ENCODE results near the gene TNS3. TPM values are rescaled to one million over a fixed set of nuclear protein-coding genes. Genes with fewer than 3 reads are reported as not detected.

Gene TNS3
- total RNA-seq, 4 donors from 2014 or later: 27.2 to 110 (median 47.5) TPM

DNA sequence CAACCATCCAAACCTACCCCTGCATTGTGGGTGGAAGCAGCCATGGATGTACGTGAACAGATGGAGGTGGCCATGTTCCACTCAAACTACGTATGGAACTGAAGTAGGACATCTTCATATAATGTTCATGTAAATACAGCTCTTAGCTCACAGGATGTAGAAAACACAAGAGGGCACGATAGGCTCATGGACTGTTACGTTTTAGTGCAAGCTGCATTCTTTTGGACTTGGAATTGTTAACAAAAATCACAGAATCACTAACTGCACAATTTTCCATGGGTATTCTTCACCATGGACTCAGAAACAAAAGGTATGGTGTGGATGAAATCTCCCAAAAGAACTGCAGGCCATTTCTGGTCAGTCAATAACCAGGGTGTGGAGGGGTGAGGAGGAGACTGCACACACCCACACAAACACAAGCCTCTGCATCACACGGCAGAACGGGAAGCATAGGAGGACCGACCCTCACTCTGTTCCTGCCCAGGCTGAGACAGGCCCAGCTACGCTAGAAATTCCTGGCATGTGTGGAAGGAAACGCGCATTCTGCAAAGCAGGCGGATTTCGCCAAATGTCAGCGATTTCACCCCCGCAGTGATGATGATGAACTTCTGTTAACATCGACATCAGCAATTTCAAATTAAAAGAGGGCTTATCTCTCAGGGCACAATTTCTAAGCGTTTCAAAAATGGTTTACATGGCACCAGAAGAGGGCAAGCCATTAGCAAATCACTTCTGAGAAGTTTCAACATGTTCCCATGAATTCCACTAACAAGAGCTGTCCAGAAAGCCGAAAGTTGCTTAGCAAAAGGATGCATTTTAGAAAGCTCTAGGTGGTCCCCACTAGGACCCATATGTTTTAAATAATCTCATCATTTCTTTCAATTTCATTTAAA is 149.0 kb downstream of the TNS3 start:
- Histone ChIP-seq H3K36me3 (no peaks in the 10 kb centered on the region), H3K4me1 (no peaks in the 10 kb centered on the region), H3K4me3 (no peak overlapping the region), H3K9me3 (no peaks in the 10 kb centered on the region), H3K27ac (peak overlapping the region in 1 of 2 donors; percentile 24), H3K27me3 (no peaks in the 10 kb centered on the region)
- no peak for DNase-seq
- intact Hi-C loops (cut with DNase I; ENCODE audit: low total_unique reads): no loop called here
- TF ChIP-seq POLR2A (IDR thresholded peaks at IDR 0.05): no peak
- TF ChIP-seq, protein P1, sequence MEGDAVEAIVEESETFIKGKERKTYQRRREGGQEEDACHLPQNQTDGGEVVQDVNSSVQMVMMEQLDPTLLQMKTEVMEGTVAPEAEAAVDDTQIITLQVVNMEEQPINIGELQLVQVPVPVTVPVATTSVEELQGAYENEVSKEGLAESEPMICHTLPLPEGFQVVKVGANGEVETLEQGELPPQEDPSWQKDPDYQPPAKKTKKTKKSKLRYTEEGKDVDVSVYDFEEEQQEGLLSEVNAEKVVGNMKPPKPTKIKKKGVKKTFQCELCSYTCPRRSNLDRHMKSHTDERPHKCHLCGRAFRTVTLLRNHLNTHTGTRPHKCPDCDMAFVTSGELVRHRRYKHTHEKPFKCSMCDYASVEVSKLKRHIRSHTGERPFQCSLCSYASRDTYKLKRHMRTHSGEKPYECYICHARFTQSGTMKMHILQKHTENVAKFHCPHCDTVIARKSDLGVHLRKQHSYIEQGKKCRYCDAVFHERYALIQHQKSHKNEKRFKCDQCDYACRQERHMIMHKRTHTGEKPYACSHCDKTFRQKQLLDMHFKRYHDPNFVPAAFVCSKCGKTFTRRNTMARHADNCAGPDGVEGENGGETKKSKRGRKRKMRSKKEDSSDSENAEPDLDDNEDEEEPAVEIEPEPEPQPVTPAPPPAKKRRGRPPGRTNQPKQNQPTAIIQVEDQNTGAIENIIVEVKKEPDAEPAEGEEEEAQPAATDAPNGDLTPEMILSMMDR (IDR thresholded peaks at IDR 0.05): no peak

DNA sequence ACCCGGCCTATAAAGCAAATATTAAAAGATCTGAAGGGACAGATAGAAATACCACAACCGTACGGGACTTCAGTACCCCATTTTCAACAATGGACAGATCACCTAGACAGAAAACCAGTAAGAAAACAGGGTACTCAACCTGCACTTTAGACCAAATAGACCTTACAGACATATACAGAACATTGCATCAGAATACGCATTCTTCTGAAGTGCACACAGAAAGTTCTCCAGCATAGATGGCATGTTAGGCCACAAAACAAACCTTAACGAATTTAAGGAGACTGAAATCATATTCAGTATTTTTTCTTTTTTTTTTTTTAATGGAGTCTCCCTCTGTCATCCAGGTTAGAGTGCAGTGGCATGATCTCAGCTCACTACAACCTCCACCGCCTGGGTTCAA is 151.5 kb downstream of the TNS3 start:
- no peak for DNase-seq
- no peaks in the 10 kb centered on the region for H3K4me1 ChIP-seq
- intact Hi-C loops (cut with DNase I; ENCODE audit: low total_unique reads): no loop called here
- H3K27me3 ChIP-seq: no peaks in the 10 kb centered on the region
- no peaks in the 10 kb centered on the region for H3K9me3 ChIP-seq
- no peak for TF ChIP-seq POLR2A (IDR thresholded peaks at IDR 0.05)
- TF ChIP-seq, protein P1 (IDR thresholded peaks at IDR 0.05): no peak
- H3K27ac ChIP-seq: no peak overlapping the region
- H3K36me3 ChIP-seq: no peaks in the 10 kb centered on the region
- no peak overlapping the region for H3K4me3 ChIP-seq

DNA sequence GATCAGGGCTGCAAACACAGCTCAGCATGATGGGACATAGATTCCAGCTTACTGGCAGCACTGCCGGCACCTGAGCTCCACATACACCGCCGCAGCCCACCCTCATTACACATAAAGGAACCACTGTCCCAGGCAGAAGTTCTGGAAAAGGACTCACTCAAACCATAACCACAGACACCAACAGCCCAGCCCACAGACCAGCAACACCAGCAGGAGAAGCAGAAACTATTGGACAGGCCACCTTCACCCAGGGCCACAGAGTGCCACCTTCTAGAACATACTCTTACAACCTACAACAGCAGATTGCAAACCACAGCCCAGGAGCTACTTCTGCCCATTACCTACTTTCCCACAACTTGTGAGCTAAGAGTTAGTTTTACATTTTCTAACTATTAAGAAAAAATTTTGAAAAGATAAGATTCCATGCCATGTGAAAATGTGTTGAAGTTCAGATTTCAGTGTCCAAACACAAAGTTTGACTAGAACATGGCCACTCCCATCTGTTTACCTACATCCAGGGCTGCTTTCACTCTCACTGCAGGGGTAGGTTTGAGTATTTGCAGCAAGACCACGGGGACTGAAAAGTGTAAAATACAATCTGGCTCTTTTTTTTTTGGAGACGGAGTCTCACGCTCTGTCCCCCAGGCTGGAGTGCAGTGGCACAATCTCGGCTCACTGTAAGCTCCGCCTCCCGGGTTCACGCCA is 153.0 kb downstream of the TNS3 start:
- Histone ChIP-seq H3K4me1 (no peaks in the 10 kb centered on the region), H3K9me3 (no peaks in the 10 kb centered on the region), H3K27me3 (no peaks in the 10 kb centered on the region), H3K4me3 (no peak overlapping the region), H3K27ac (no peak overlapping the region), H3K36me3 (no peaks in the 10 kb centered on the region)
- no peak for TF ChIP-seq POLR2A (IDR thresholded peaks at IDR 0.05)
- TF ChIP-seq, protein P1 (IDR thresholded peaks at IDR 0.05): no peak
- no peak for DNase-seq
- intact Hi-C loops (cut with DNase I; ENCODE audit: low total_unique reads): no loop called here

GRCh38 chr7:47428052-47428767 is 153.7 kb downstream of the TNS3 start:
- H3K9me3 ChIP-seq: no peaks in the 10 kb centered on the region
- no peaks in the 10 kb centered on the region for H3K27me3 ChIP-seq
- intact Hi-C loops (cut with DNase I; ENCODE audit: low total_unique reads): no loop called here
- H3K4me3 ChIP-seq: no peak overlapping the region
- no peaks in the 10 kb centered on the region for H3K36me3 ChIP-seq
- no peak overlapping the region for H3K27ac ChIP-seq
- no peak for DNase-seq
- no peaks in the 10 kb centered on the region for H3K4me1 ChIP-seq
- no peak for TF ChIP-seq POLR2A (IDR thresholded peaks at IDR 0.05)
- TF ChIP-seq, protein P1 (IDR thresholded peaks at IDR 0.05): no peak

Measured in uterus (tissue), 4 donors.